Measurements from ENCODE around the gene LCN12. TPM values are rescaled to one million over a fixed set of nuclear protein-coding genes. Genes with fewer than 3 reads are reported as not detected.
A peak's percentile ranks its signal among the peaks of the same experiment; 100 is the strongest.

The LCN12 gene
- total RNA-seq, 4 donors from 2014 or later, result not detected

DNA sequence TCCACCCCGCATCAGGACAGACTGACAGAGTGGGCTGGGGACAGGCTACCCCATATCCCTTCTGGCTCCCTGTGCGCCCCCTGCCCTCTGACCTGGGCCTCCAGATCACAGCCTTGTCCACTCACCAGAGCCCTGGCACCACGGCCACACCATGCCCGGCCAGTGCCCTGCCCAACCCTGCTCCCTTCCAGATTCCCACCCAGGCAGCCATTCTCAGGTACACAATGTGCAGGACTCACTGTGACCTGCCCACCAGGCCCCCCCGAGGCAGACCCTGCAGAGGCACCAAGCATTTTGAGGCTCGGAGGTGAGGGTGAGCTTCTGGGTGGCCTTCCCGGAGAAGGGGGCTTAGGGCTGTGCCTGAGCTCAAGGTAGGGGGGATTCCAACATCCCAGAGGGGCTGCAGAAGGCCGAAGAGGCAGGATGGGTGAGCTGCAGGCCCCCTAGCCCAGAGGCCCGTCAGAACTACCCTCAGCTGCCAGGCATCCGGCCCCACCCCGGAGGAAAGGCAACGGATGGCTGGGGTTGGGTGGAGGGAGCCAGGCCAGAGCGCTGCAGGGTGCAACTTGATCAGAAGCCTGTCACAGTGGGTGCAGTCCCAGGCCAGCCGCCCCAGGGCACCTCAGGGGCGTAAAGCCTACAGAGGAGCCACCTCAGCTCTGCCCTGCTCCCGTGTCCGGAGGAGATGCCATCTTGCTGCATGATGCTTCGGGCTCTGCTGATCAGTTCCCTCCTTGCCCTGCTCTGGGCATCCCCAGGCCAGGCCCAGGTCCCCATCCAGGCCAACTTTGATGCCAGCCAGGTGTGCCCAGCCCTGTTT, 30.4 kb downstream of the LCN12 start, which contains the start of gene LCNL1:
LCNL1 (plus strand) TSS at position 762 of the 820 bp plus-strand sequence. CDS start 594 bp downstream, outside the sequence.
- WGBS, 2 donors, result 63 to 100% methylated on average over 1 to 8 of the region's 18 CpGs
- TF ChIP-seq POLR2A (IDR thresholded peaks at IDR 0.05), result no peak
- TF ChIP-seq, protein P1, sequence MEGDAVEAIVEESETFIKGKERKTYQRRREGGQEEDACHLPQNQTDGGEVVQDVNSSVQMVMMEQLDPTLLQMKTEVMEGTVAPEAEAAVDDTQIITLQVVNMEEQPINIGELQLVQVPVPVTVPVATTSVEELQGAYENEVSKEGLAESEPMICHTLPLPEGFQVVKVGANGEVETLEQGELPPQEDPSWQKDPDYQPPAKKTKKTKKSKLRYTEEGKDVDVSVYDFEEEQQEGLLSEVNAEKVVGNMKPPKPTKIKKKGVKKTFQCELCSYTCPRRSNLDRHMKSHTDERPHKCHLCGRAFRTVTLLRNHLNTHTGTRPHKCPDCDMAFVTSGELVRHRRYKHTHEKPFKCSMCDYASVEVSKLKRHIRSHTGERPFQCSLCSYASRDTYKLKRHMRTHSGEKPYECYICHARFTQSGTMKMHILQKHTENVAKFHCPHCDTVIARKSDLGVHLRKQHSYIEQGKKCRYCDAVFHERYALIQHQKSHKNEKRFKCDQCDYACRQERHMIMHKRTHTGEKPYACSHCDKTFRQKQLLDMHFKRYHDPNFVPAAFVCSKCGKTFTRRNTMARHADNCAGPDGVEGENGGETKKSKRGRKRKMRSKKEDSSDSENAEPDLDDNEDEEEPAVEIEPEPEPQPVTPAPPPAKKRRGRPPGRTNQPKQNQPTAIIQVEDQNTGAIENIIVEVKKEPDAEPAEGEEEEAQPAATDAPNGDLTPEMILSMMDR (IDR thresholded peaks at IDR 0.05), result no peak
- Histone ChIP-seq H3K27me3 (peaks cover 3 to 61% (median 17%) of the 10 kb centered on the region in 4 donors), H3K9me3 (no peaks in the 10 kb centered on the region), H3K27ac (peak within 1 kb of the TSS in 2 of 4 donors; percentile 65 to 71), H3K36me3 (no peaks in the 10 kb centered on the region), H3K4me3 (no peak within 1 kb of the TSS), H3K4me1 (peaks cover 0 to 38% (median 7%) of the 10 kb centered on the region in 3 donors)
- DNase-seq, result no peak
- intact Hi-C loops (cut with DNase I), result no loop called here

DNA sequence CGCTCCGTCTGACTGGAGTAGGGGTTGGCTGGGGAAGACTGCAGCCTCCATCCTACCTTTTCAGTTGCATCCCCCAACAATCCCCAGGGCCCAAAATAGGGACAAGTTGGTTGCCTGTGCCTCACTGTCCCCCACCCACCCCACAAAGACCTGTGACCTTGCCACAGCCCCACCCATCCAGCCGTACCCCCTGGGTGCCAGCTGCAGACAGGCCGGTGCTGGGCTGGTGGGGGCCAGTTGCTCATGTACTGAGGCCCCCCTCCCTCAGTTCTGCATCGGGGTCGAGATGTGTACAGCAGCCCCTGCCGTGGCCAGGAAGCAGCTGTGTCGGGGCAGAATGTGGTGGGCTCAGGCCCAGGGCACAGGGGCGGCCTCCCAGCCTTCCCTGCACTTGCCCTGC, 31.1 kb downstream of the LCN12 start:
- intact Hi-C loops (cut with DNase I), result no loop called here
- Histone ChIP-seq H3K27ac (no peak overlapping the region), H3K4me3 (no peak overlapping the region), H3K4me1 (peaks cover 0 to 31% (median 0%) of the 10 kb centered on the region in 3 donors), H3K36me3 (no peaks in the 10 kb centered on the region), H3K9me3 (no peaks in the 10 kb centered on the region), H3K27me3 (peaks cover 3 to 61% (median 17%) of the 10 kb centered on the region in 4 donors)
- TF ChIP-seq, protein P1 (IDR thresholded peaks at IDR 0.05), result no peak
- no peak for TF ChIP-seq POLR2A (IDR thresholded peaks at IDR 0.05)
- no peak for DNase-seq
- WGBS, 2 donors, result 86% methylated on average over 1 of the region's 9 CpGs; no CpG with 5 or more reads in 1 of the 2 donors

DNA sequence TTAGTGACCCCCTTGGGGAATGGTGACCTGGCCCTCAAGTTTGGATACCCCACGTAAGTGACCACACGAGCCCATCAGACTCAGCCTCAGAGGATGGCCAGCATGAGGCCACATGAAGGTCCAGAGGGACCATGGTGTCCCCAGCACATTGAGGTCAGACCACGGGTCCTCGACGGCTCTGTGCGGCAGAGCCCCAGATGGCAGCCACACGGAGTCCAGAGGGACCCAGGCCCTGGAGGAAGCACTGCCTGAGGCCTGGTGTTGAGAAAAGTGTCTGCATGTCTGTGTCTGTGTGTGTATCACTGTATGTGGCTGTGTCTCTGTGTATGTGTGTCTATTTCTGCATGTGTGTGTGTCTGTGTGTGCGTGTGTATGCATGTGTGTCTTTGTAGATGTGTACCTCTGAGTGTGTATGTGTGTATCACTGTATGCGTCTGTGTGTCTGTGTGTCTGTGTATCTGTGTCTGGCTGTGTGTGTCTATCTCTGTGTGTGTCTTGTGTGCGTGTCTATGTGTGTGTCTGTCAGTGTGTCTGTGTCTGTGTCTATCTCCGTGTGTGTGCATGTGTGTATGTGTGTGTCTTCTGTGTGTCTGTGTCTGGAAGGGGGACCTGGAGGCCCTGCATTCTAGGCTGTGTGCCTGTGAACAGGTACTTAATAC, 31.7 kb downstream of the LCN12 start:
- no peak overlapping the region for H3K27ac ChIP-seq
- peaks cover 3 to 63% (median 17%) of the 10 kb centered on the region in 4 donors for H3K27me3 ChIP-seq
- intact Hi-C loops (cut with DNase I), result no loop called here
- WGBS, 2 donors, result 67 to 86% methylated on average over 4 to 9 of the region's 11 CpGs
- H3K9me3 ChIP-seq, result no peaks in the 10 kb centered on the region
- TF ChIP-seq, protein P1 (IDR thresholded peaks at IDR 0.05), result no peak
- TF ChIP-seq POLR2A (IDR thresholded peaks at IDR 0.05), result no peak
- no peak for DNase-seq
- no peaks in the 10 kb centered on the region for H3K36me3 ChIP-seq
- H3K4me3 ChIP-seq, result no peak overlapping the region
- peaks cover 0 to 27% (median 0%) of the 10 kb centered on the region in 3 donors for H3K4me1 ChIP-seq

DNA sequence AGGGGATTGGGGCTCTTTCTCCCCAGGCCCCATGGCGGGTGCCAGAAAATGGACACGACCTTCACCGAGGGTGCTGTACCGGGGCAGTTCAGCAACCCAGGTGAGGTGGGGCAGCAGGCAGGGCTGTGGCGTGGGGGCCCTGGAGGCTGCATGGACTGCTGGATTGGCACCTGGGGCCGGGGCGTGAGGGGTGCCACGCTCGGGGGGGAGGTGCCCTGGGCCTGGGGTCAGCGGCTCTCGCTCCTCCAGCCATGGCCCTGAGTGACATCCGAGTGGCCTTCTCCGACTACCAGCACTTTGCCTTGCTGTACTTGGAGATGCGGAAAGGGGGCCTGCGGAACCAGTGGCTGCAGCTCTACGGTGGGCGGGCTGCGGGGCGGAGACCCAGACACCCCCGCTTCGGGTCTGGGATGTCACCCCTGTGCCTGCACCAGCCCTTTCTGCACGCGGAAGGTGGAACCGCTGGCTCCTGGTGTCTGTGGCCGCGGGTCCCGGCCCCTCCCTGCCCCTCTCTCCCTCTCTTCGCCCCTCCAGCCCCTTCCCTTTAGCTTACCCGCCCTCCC, 32.5 kb downstream of the LCN12 start:
- WGBS, 2 donors, result 48 to 54% methylated on average over 9 to 12 of the region's 29 CpGs
- H3K27ac ChIP-seq, result no peak overlapping the region
- intact Hi-C loops (cut with DNase I), result no loop called here
- H3K4me3 ChIP-seq, result no peak overlapping the region
- H3K36me3 ChIP-seq, result no peaks in the 10 kb centered on the region
- H3K27me3 ChIP-seq, result peaks cover 3 to 63% (median 17%) of the 10 kb centered on the region in 4 donors
- peaks cover 0 to 20% (median 0%) of the 10 kb centered on the region in 3 donors for H3K4me1 ChIP-seq
- TF ChIP-seq POLR2A (IDR thresholded peaks at IDR 0.05), result no peak
- TF ChIP-seq, protein P1 (IDR thresholded peaks at IDR 0.05), result no peak
- H3K9me3 ChIP-seq, result no peaks in the 10 kb centered on the region
- DNase-seq, result no peak

Measured in esophagus squamous epithelium (tissue), 5 donors.